GM12875 (cell line): Measurements from ENCODE around the gene HOXC10.

Experiments
- H3K4me3 ChIP-seq: one replicate; pipeline ENCODE4 v1.5.1; 2011; ENCODE audit warnings: low read depth, low read length, control low read depth
- TF ChIP-seq, protein P1 (sequence below): IDR thresholded peaks from 2 replicates; pipeline ENCODE4 v1.5.1; 2011; ENCODE audit warnings: low read depth, mild to moderate bottlenecking, control low read depth, inconsistent platforms, low read length, moderate library complexity, borderline replicate concordance; ENCODE audit not compliant: insufficient read depth

The HOXC10 gene

GRCh38 chr12:53971686-53972085, 13.3 kb upstream of the HOXC10 start:
- TF ChIP-seq, protein P1, sequence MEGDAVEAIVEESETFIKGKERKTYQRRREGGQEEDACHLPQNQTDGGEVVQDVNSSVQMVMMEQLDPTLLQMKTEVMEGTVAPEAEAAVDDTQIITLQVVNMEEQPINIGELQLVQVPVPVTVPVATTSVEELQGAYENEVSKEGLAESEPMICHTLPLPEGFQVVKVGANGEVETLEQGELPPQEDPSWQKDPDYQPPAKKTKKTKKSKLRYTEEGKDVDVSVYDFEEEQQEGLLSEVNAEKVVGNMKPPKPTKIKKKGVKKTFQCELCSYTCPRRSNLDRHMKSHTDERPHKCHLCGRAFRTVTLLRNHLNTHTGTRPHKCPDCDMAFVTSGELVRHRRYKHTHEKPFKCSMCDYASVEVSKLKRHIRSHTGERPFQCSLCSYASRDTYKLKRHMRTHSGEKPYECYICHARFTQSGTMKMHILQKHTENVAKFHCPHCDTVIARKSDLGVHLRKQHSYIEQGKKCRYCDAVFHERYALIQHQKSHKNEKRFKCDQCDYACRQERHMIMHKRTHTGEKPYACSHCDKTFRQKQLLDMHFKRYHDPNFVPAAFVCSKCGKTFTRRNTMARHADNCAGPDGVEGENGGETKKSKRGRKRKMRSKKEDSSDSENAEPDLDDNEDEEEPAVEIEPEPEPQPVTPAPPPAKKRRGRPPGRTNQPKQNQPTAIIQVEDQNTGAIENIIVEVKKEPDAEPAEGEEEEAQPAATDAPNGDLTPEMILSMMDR = no peak
- H3K4me3 ChIP-seq = no peak overlapping the region

DNA sequence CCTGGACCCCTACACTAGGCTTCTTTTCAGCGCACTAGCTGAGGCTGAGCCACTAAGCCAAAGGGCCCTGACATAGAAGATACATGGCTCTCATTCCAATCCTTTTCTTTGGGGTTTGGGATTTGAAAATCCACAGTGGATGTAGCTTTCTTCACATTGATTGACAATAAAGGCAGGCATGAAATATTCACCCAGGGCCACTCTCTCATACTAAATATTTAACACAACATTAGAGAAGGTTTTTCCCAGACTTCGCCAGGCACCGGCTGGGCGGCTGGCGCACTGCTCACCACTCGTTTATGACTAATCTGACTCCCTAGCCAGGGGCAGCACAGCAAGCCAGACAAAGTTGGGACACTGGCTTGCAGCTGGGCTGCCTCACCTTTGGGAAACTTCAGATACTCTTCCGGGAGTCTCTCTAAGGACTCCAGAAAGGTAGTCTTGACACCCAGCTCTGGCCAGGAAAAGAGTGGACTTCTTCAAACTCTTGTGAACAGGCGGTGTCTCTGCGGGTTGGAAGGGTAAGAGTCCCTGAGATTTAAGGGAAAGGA, 12.7 kb upstream of the HOXC10 start:
- TF ChIP-seq, protein P1 = no peak
- no peak overlapping the region for H3K4me3 ChIP-seq

GRCh38 chr12:53972722-53973235, 12.2 kb upstream of the HOXC10 start, which contains the start of gene HOXC11:
Gene HOXC11, plus strand, starts transcription at chr12:53973126. Its CDS starts 116 bp downstream, at chr12:53973242.
- TF ChIP-seq, protein P1 = no peak

GRCh38 chr12:53973236-53974042, 11.5 kb upstream of the HOXC10 start:
- TF ChIP-seq, protein P1 = no peak

More at GRCh38 chr12:53972722-53973235, 12.2 kb upstream of the HOXC10 start, which contains the start of gene HOXC11:
- peak within 1 kb of the TSS; percentile 23 for H3K4me3 ChIP-seq

GRCh38 chr12:53974084-53975063, 10.6 kb upstream of the HOXC10 start, which contains the start of gene HOTAIR:
Gene HOTAIR, minus strand, starts transcription at chr12:53974954.
- peak within 1 kb of the TSS; percentile 55 for H3K4me3 ChIP-seq
- TF ChIP-seq, protein P1 = no peak

More at GRCh38 chr12:53973236-53974042, 11.5 kb upstream of the HOXC10 start:
- peak overlapping the region; percentile 23 for H3K4me3 ChIP-seq

DNA sequence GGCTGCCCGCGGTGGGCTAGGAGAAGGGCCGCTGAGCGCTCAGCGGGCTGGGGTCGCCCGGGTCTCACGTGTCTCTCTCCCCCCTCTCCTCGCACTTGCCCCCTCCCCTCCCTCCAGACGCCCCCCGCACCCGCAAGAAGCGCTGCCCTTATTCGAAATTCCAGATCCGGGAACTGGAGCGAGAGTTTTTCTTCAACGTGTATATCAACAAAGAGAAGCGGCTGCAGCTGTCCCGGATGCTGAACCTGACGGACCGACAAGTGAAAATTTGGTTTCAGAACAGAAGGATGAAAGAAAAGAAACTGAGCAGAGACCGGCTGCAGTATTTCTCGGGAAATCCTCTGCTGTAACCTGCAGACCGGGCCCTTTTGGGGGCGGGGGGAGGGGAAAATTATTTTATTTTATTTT, 9.9 kb upstream of the HOXC10 start:
- H3K4me3 ChIP-seq = peak overlapping the region; percentile 55
- TF ChIP-seq, protein P1 = no peak
